ENCODE results near the gene LRRC75B. TPM values are rescaled to one million over a fixed set of nuclear protein-coding genes. Genes with fewer than 3 reads are reported as not detected.
"Not testable (repeated sequence)": the region's sequence is repeated elsewhere in the genome, so short reads cannot be mapped to it uniquely, and the experiment has no call there.

LRRC75B gene
- 3.9 and 5.8 TPM in 2 replicates for total RNA-seq

- H3K4me3 ChIP-seq (ENCODE audit: low read depth, low read length), result peak within 1 kb of the TSS; percentile 71
- peak; percentile 92 for DNase-seq (ENCODE audit: low read depth)
- TF ChIP-seq, protein P1, sequence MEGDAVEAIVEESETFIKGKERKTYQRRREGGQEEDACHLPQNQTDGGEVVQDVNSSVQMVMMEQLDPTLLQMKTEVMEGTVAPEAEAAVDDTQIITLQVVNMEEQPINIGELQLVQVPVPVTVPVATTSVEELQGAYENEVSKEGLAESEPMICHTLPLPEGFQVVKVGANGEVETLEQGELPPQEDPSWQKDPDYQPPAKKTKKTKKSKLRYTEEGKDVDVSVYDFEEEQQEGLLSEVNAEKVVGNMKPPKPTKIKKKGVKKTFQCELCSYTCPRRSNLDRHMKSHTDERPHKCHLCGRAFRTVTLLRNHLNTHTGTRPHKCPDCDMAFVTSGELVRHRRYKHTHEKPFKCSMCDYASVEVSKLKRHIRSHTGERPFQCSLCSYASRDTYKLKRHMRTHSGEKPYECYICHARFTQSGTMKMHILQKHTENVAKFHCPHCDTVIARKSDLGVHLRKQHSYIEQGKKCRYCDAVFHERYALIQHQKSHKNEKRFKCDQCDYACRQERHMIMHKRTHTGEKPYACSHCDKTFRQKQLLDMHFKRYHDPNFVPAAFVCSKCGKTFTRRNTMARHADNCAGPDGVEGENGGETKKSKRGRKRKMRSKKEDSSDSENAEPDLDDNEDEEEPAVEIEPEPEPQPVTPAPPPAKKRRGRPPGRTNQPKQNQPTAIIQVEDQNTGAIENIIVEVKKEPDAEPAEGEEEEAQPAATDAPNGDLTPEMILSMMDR (IDR thresholded peaks at IDR 0.05; ENCODE audit: insufficient read depth, low read depth, low read length), result no peak
Measured at GRCh38 chr22:24592851-24593558, at the start of gene LRRC75B. TSS of gene LRRC75B (minus strand) at chr22:24593073. CDS start at chr22:24593039, 34 bp downstream.

- not testable (repeated sequence) for H3K4me3 ChIP-seq (ENCODE audit: low read depth, low read length); DNase-seq (ENCODE audit: low read depth)
Measured at GRCh38 chr22:24642307-24642706, 49.4 kb upstream of the LRRC75B start.

GRCh38 chr22:24636513-24636912 is 43.6 kb upstream of the LRRC75B start:
- DNase-seq (ENCODE audit: low read depth); H3K4me3 ChIP-seq (ENCODE audit: low read depth, low read length): not testable (repeated sequence)

DNA sequence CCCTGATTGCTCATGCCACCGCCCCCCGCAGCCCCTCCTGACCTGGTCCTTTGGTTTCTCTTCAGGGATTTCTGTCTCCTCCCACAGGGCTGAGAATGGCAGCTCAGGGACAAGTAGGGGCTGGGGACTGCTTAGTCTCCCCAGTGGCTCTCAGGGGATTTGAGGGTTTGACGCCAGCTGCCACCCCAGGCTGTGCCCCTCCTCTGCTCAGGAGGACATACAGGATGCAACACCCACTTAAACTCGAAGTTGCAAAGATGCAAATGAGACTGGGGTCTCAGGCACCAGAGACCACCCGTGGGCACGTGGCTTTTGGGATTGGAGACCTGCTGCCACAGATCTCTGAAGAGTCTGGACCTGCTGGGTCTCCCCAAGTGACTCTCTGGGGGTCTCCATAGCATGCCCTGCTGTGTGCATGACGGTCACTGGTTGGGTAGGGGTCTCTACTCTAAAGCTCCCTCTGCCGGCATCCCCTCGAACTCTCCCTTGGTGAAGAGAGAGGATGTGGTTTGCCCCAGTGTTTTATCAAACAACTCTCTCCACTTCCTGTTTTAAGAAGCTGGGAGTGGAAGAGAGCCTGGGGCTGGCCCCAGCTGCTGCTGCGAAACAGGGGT is 42.0 kb upstream of the LRRC75B start:
- DNase-seq (ENCODE audit: low read depth), result peak; percentile 11
- TF ChIP-seq, protein P1 (IDR thresholded peaks at IDR 0.05; ENCODE audit: insufficient read depth, low read depth, low read length), result peak; percentile 31
- H3K4me3 ChIP-seq (ENCODE audit: low read depth, low read length), result not testable (repeated sequence)

- peak; percentile 14 for DNase-seq (ENCODE audit: low read depth)
Measured at GRCh38 chr22:24633231-24634023, 40.6 kb upstream of the LRRC75B start.

GRCh38 chr22:24632642-24633041 is 39.8 kb upstream of the LRRC75B start:
- peak overlapping the region; percentile 48 for H3K4me3 ChIP-seq (ENCODE audit: low read depth, low read length)
- DNase-seq (ENCODE audit: low read depth), result peak; percentile 53

More at GRCh38 chr22:24633231-24634023, 40.6 kb upstream of the LRRC75B start:
- H3K4me3 ChIP-seq (ENCODE audit: low read depth, low read length), result peak overlapping the region; percentile 48

- DNase-seq (ENCODE audit: low read depth), result peak; percentile 61
- not testable (repeated sequence) for H3K4me3 ChIP-seq (ENCODE audit: low read depth, low read length)
Measured at GRCh38 chr22:24631430-24632122, 38.7 kb upstream of the LRRC75B start.

- not testable (repeated sequence) for H3K4me3 ChIP-seq (ENCODE audit: low read depth, low read length)
- peak; percentile 69 for DNase-seq (ENCODE audit: low read depth)
Measured at GRCh38 chr22:24630812-24631427, 38.0 kb upstream of the LRRC75B start.

GRCh38 chr22:24629069-24629468 is 36.2 kb upstream of the LRRC75B start:
- not testable (repeated sequence) for H3K4me3 ChIP-seq (ENCODE audit: low read depth, low read length)
- DNase-seq (ENCODE audit: low read depth), result peak; percentile 42
- TF ChIP-seq, protein P1 (IDR thresholded peaks at IDR 0.05; ENCODE audit: insufficient read depth, low read depth, low read length), result peak; percentile 49

DNA sequence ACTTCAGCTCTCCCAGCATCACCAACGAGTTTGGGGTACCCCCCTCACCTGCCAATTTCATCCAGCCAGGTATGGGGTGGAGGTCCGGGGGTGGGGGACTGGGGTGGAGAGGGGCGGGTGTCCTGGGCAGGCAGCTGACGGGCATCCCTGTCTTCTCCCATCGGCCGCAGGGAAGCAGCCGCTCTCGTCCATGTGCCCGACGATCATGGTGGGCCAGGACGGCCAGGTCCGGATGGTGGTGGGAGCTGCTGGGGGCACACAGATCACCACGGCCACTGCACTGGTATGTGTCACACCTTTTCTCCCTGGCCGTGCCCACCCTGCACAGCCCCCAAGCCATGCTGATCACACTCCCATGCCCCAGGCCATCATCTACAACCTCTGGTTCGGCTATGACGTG is 35.0 kb upstream of the LRRC75B start:
- H3K4me3 ChIP-seq (ENCODE audit: low read depth, low read length); DNase-seq (ENCODE audit: low read depth): not testable (repeated sequence)

- DNase-seq (ENCODE audit: low read depth); H3K4me3 ChIP-seq (ENCODE audit: low read depth, low read length): not testable (repeated sequence)
Measured at GRCh38 chr22:24622596-24622995, 29.7 kb upstream of the LRRC75B start.

- not testable (repeated sequence) for DNase-seq (ENCODE audit: low read depth); H3K4me3 ChIP-seq (ENCODE audit: low read depth, low read length)
Measured at GRCh38 chr22:24621244-24621643, 28.4 kb upstream of the LRRC75B start.

GRCh38 chr22:24614794-24615193 is 21.9 kb upstream of the LRRC75B start:
- DNase-seq (ENCODE audit: low read depth); H3K4me3 ChIP-seq (ENCODE audit: low read depth, low read length): not testable (repeated sequence)

GRCh38 chr22:24609888-24610287 is 17.0 kb upstream of the LRRC75B start:
- not testable (repeated sequence) for DNase-seq (ENCODE audit: low read depth); H3K4me3 ChIP-seq (ENCODE audit: low read depth, low read length)
